CD4-positive, alpha-beta memory T cell (primary cell): ENCODE measurements around the gene LINGO3. TPM values are rescaled to one million over a fixed set of nuclear protein-coding genes. Genes with fewer than 3 reads are reported as not detected.

Experiments used
- CTCF ChIA-PET: fragments of 350-600 bp; sonication (Branson Sonifier 250); formaldehyde crosslinking; loops from one replicate; lab custom pipeline; 2021; ENCODE audit warnings: inconsistent platforms; ENCODE audit not compliant: partially characterized antibody; lab: Charles Lee
- POLR2A ChIA-PET: fragments of 350-600 bp; sonication (Branson Sonifier 250); formaldehyde crosslinking; loops from one replicate; lab custom pipeline; 2021; ENCODE audit not compliant: partially characterized antibody; lab: Charles Lee
- DNase-seq, 5 donors: peaks; one replicate each; pipeline versions ENCODE4 v3.0.0 to v3.0.0-alpha.2; 2020 to 2022; ENCODE audit warnings: mixed read lengths in 1 of 5
- H3K27ac ChIP-seq: one replicate; pipeline ENCODE4 v1.7.0; 2013; ENCODE audit warnings: low read depth, low read length
- H3K27me3 ChIP-seq: 2 replicates; pipeline ENCODE4 v1.7.0; 2013; ENCODE audit warnings: mild to moderate bottlenecking, low read length, moderate library complexity; ENCODE audit not compliant: insufficient read depth
- H3K36me3 ChIP-seq: 2 replicates; pipeline ENCODE4 v1.7.0; 2013; ENCODE audit warnings: mild to moderate bottlenecking, low read length, moderate library complexity; ENCODE audit not compliant: insufficient read depth
- H3K4me1 ChIP-seq: 2 replicates; pipeline ENCODE4 v1.7.0; 2013; ENCODE audit warnings: mild to moderate bottlenecking, low read length, moderate library complexity; ENCODE audit not compliant: insufficient read depth
- H3K4me3 ChIP-seq, 2 donors: one replicate each; pipeline ENCODE4 v1.7.0; 2013; ENCODE audit warnings: low read length in 2 of 2, mild to moderate bottlenecking in 1 of 2
- H3K9me3 ChIP-seq, 2 donors: one replicate each; pipeline ENCODE4 v1.7.0; 2013; ENCODE audit warnings: low read length in 2 of 2, control low read depth in 1 of 2; ENCODE audit not compliant: control insufficient read depth in 1 of 2
- H3K27ac Mint-ChIP-seq, 7 donors: one replicate each; pipeline ENCODE4 v1.8.0; 2020 to 2021; ENCODE audit warnings: mixed read lengths in 7 of 7, mild to moderate bottlenecking in 6 of 7, inconsistent platforms in 3 of 7, moderate library complexity in 3 of 7
- H3K27me3 Mint-ChIP-seq, 2 donors: one replicate each; pipeline ENCODE4 v1.8.0; 2020 to 2021; ENCODE audit warnings: mixed read lengths in 2 of 2
- H3K36me3 Mint-ChIP-seq, 2 donors: one replicate each; pipeline ENCODE4 v1.8.0; 2020 to 2021; ENCODE audit warnings: mixed read lengths in 2 of 2, inconsistent platforms in 1 of 2, mild to moderate bottlenecking in 1 of 2
- H3K4me1 Mint-ChIP-seq, 4 donors: one replicate each; pipeline ENCODE4 v1.8.0; 2020 to 2021; ENCODE audit warnings: mixed read lengths in 4 of 4, mild to moderate bottlenecking in 1 of 4
- H3K4me3 Mint-ChIP-seq, 8 donors: one replicate each; pipeline ENCODE4 v1.8.0; 2020 to 2021; ENCODE audit warnings: mixed read lengths in 8 of 8, mild to moderate bottlenecking in 7 of 8, moderate library complexity in 6 of 8, inconsistent platforms in 3 of 8
- H3K9me3 Mint-ChIP-seq, 8 donors: one replicate each; pipeline ENCODE4 v1.8.0; 2020 to 2021; ENCODE audit warnings: mixed read lengths in 8 of 8, mild to moderate bottlenecking in 5 of 8, inconsistent platforms in 3 of 8, moderate library complexity in 1 of 8
- intact Hi-C: fragments of 100-400 bp; cut with micrococcal nuclease; formaldehyde crosslinking; loops from one replicate; pipeline ENCODE4 v1.15.1; 2023
- polyA plus RNA-seq, 2 donors: library from polyadenylated mRNA; unstranded; fragments of 300-500 nt; fragmentation: Illumina TruSeq; gene quantifications; one replicate each; pipeline ENCODE4 v1.2.3, GENCODE V29; 2021
- total RNA-seq, 2 experiments: library from RNA; stranded (reverse); gene quantifications; one replicate each; pipeline ENCODE4 v1.2.3, GENCODE V29; 2021

The LINGO3 gene
- total and polyA plus RNA-seq, 4 experiments from 2014 or later, result 0.46 to 7.1 (median 0.74) TPM

GRCh38 chr19:2312820-2313501, 5.0 kb upstream of the LINGO3 start:
- Mint-ChIP-seq H3K27me3 (peaks cover 20 to 23% of the 10 kb centered on the region in 2 donors), H3K27ac (no peak overlapping the region), H3K9me3 (peaks cover 0 to 25% (median 15%) of the 10 kb centered on the region in 8 donors), H3K4me3 (no peak overlapping the region), H3K36me3 (peaks cover 0 to 4% of the 10 kb centered on the region in 2 donors), H3K4me1 (peaks cover 0 to 7% (median 4%) of the 10 kb centered on the region in 4 donors)
- no peak for DNase-seq
- CTCF ChIA-PET, result no interaction called here
- POLR2A ChIA-PET, result no interaction called here
- Histone ChIP-seq H3K27ac (no peak overlapping the region), H3K4me3 (no peak overlapping the region), H3K27me3 (peaks cover 12% of the 10 kb centered on the region), H3K4me1 (peaks cover 3% of the 10 kb centered on the region), H3K9me3 (no peaks in the 10 kb centered on the region), H3K36me3 (no peaks in the 10 kb centered on the region)
- intact Hi-C loops, result no loop called here

GRCh38 chr19:2311093-2311492, 3.1 kb upstream of the LINGO3 start:
- intact Hi-C loops, result no loop called here
- Mint-ChIP-seq H3K9me3 (peaks cover 0 to 21% (median 15%) of the 10 kb centered on the region in 8 donors), H3K27ac (no peak overlapping the region), H3K36me3 (peaks cover 0 to 4% of the 10 kb centered on the region in 2 donors), H3K27me3 (peaks cover 20 to 23% of the 10 kb centered on the region in 2 donors), H3K4me1 (peaks cover 0 to 7% (median 4%) of the 10 kb centered on the region in 4 donors), H3K4me3 (no peak overlapping the region)
- ChIA-PET POLR2A (no interaction called here), CTCF (interaction anchor here (1.4 kb wide), 1 partner anchor 32 kb away, joined by 3 read pairs; no protein-coding TSS in a partner anchor)
- DNase-seq, result no peak
- Histone ChIP-seq H3K36me3 (no peaks in the 10 kb centered on the region), H3K4me3 (no peak overlapping the region), H3K4me1 (peaks cover 3% of the 10 kb centered on the region), H3K27ac (no peak overlapping the region), H3K27me3 (peaks cover 21% of the 10 kb centered on the region), H3K9me3 (no peaks in the 10 kb centered on the region)

GRCh38 chr19:2309734-2310362, 1.9 kb upstream of the LINGO3 start:
- peaks cover 0 to 9% (median 6%) of the 10 kb centered on the region in 8 donors for H3K9me3 Mint-ChIP-seq
- peaks cover 3% of the 10 kb centered on the region for H3K4me1 ChIP-seq
- peaks cover 21% of the 10 kb centered on the region for H3K27me3 ChIP-seq
- POLR2A ChIA-PET, result no interaction called here
- no peak overlapping the region for H3K4me3 ChIP-seq
- no peak overlapping the region for H3K4me3 Mint-ChIP-seq
- CTCF ChIA-PET, result interaction anchor here (0.7 kb wide), 1 partner anchor 14 kb away, joined by 3 read pairs; no protein-coding TSS in a partner anchor
- peaks cover 20 to 27% of the 10 kb centered on the region in 2 donors for H3K27me3 Mint-ChIP-seq
- H3K36me3 ChIP-seq, result no peaks in the 10 kb centered on the region
- H3K27ac Mint-ChIP-seq, result no peak overlapping the region
- peaks cover 0 to 1% of the 10 kb centered on the region in 2 donors for H3K36me3 Mint-ChIP-seq
- H3K27ac ChIP-seq, result no peak overlapping the region
- intact Hi-C loops, result no loop called here
- no peaks in the 10 kb centered on the region for H3K9me3 ChIP-seq
- peaks cover 0 to 8% (median 5%) of the 10 kb centered on the region in 4 donors for H3K4me1 Mint-ChIP-seq
- DNase-seq, result no peak

GRCh38 chr19:2307518-2308012, 389 bp downstream of the LINGO3 start:
- H3K27ac ChIP-seq, result no peak overlapping the region
- peak overlapping the region in 1 of 8 donors; percentile 31 for H3K4me3 Mint-ChIP-seq
- H3K4me3 ChIP-seq, result no peak overlapping the region
- CTCF ChIA-PET, result no interaction called here
- peaks cover 27% of the 10 kb centered on the region for H3K27me3 ChIP-seq
- no peaks in the 10 kb centered on the region for H3K9me3 ChIP-seq
- peaks cover 16 to 32% of the 10 kb centered on the region in 2 donors for H3K27me3 Mint-ChIP-seq
- POLR2A ChIA-PET, result interaction anchor here (0.8 kb wide), 1 partner anchor 170 kb away, joined by 4 read pairs; no protein-coding TSS in a partner anchor
- no peaks in the 10 kb centered on the region for H3K36me3 ChIP-seq
- H3K4me1 ChIP-seq, result peaks cover 12% of the 10 kb centered on the region
- H3K4me1 Mint-ChIP-seq, result peaks cover 4 to 23% (median 13%) of the 10 kb centered on the region in 4 donors
- H3K36me3 Mint-ChIP-seq, result no peaks in the 10 kb centered on the region
- no peak for DNase-seq
- intact Hi-C loops, result no loop called here
- no peak overlapping the region for H3K27ac Mint-ChIP-seq
- peaks cover 0 to 4% (median 0%) of the 10 kb centered on the region in 8 donors for H3K9me3 Mint-ChIP-seq

GRCh38 chr19:2306971-2307370, 983 bp downstream of the LINGO3 start:
- Histone ChIP-seq H3K4me1 (peaks cover 12% of the 10 kb centered on the region), H3K27me3 (peaks cover 27% of the 10 kb centered on the region), H3K36me3 (no peaks in the 10 kb centered on the region), H3K27ac (no peak overlapping the region), H3K9me3 (no peaks in the 10 kb centered on the region), H3K4me3 (no peak overlapping the region)
- Mint-ChIP-seq H3K27me3 (peaks cover 16 to 32% of the 10 kb centered on the region in 2 donors), H3K27ac (peak overlapping the region in 1 of 7 donors; percentile 68), H3K36me3 (no peaks in the 10 kb centered on the region), H3K9me3 (peaks cover 0 to 4% (median 0%) of the 10 kb centered on the region in 8 donors), H3K4me1 (peaks cover 4 to 23% (median 13%) of the 10 kb centered on the region in 4 donors), H3K4me3 (peak overlapping the region in 1 of 8 donors; percentile 10)
- DNase-seq, result no peak
- intact Hi-C loops, result no loop called here
- ChIA-PET POLR2A (interaction anchor here (0.8 kb wide), 1 partner anchor 171 kb away, joined by 4 read pairs; no protein-coding TSS in a partner anchor), CTCF (no interaction called here)

- DNase-seq, result no peak
- Mint-ChIP-seq H3K4me1 (peaks cover 4 to 23% (median 13%) of the 10 kb centered on the region in 4 donors), H3K4me3 (no peak overlapping the region), H3K36me3 (no peaks in the 10 kb centered on the region), H3K9me3 (peaks cover 0 to 4% (median 0%) of the 10 kb centered on the region in 8 donors), H3K27ac (peak overlapping the region in 1 of 7 donors; percentile 60), H3K27me3 (peaks cover 17 to 32% of the 10 kb centered on the region in 2 donors)
- no peaks in the 10 kb centered on the region for H3K36me3 ChIP-seq
- ChIA-PET POLR2A (no interaction called here), CTCF (no interaction called here)
- no peak overlapping the region for H3K27ac ChIP-seq
- H3K27me3 ChIP-seq, result peaks cover 27% of the 10 kb centered on the region
- intact Hi-C loops, result no loop called here
- H3K9me3 ChIP-seq, result no peaks in the 10 kb centered on the region
- peaks cover 12% of the 10 kb centered on the region for H3K4me1 ChIP-seq
- no peak overlapping the region for H3K4me3 ChIP-seq
Measured at GRCh38 chr19:2306281-2306806, 1.6 kb downstream of the LINGO3 start.
